Hepatocyte (in vitro differentiated cells): Measurements from ENCODE around the gene PCID2.

Experiments used
- CTCF ChIP-seq: fragments of 200-600 bp; sonication (generic); IDR thresholded peaks from 2 replicates; pipeline ENCODE4 v1.5.1; 2016; ENCODE audit warnings: antibody characterized with exemption, mild to moderate bottlenecking; ENCODE audit not compliant: poor library complexity
- EZH2 ChIP-seq: fragments of 200-600 bp; sonication (generic); IDR thresholded peaks from 2 replicates; pipeline ENCODE4 v1.6.1; 2016; ENCODE audit warnings: antibody characterized with exemption, mild to moderate bottlenecking, borderline replicate concordance

GRCh38 chr13:113143466-113144254 lies 64.8 kb downstream of the PCID2 start:
- no peak for TF ChIP-seq CTCF
- TF ChIP-seq EZH2: no peak
